ENCODE results near the gene MBLAC1.

MBLAC1 gene

GRCh38 chr7:100171087-100171681, 44.4 kb downstream of the MBLAC1 start:
- no peak for DNase-seq (ENCODE audit: low read depth in 2 of 2)

GRCh38 chr7:100171840-100172239, 45.1 kb downstream of the MBLAC1 start:
- no peak for DNase-seq (ENCODE audit: low read depth in 2 of 2)

DNA sequence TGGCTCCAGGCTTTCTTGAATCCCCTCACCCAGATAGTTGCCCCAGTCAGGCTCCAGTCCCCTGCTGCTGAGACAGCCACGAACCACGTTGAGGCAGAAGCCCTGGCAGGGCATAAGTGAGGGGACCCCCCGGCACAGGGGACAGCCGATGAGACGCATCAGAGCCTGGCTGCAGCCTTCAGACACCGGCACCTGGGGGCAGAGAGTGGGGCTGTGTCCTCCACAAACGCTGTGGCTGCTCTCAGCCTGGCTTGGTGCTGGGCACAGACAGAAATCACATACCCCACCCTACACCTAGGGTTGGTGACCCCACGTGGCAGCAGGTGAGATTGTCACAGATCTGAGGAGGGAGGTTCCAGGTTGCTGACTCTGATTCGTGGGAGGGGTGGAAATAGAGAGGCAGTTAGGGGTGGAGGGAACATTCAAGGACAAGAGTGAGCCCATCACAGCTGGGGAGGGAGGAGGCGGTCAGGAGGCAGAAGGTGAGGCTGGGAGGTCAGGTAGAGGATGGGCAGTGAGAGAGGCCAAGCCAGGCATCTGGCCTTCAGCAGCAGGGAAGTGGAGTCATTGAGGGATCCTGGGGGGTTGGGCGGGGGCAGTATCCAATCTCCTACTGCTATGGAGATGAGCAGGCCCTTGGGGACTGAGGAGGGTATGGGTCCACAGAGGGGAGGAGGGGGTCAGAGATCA, 47.2 kb downstream of the MBLAC1 start:
- DNase-seq (ENCODE audit: low read depth in 2 of 2), result no peak

DNA sequence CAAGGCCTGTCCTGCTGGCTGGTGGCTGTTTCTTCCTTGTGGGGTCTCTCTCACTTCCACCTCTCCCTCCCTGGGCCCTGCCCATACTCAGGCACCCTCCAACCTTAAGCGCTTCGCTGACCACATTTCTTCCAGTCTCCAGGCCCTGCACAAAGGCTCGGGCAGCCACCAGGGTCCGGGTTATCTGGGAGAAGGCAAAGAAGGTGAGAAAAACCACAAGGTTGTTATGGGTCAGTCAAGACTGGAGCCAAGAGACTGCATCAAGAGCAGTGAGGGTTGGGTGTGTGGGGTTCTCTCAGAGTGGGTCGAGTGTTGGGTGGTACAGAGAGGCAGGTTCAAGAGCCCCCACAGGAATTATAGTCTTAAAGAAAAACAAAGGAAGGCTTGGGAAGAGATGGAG, 47.8 kb downstream of the MBLAC1 start:
- no peak for DNase-seq (ENCODE audit: low read depth in 2 of 2)

GRCh38 chr7:100175296-100175935, 48.6 kb downstream of the MBLAC1 start:
- no peak for DNase-seq (ENCODE audit: low read depth in 2 of 2)

DNA sequence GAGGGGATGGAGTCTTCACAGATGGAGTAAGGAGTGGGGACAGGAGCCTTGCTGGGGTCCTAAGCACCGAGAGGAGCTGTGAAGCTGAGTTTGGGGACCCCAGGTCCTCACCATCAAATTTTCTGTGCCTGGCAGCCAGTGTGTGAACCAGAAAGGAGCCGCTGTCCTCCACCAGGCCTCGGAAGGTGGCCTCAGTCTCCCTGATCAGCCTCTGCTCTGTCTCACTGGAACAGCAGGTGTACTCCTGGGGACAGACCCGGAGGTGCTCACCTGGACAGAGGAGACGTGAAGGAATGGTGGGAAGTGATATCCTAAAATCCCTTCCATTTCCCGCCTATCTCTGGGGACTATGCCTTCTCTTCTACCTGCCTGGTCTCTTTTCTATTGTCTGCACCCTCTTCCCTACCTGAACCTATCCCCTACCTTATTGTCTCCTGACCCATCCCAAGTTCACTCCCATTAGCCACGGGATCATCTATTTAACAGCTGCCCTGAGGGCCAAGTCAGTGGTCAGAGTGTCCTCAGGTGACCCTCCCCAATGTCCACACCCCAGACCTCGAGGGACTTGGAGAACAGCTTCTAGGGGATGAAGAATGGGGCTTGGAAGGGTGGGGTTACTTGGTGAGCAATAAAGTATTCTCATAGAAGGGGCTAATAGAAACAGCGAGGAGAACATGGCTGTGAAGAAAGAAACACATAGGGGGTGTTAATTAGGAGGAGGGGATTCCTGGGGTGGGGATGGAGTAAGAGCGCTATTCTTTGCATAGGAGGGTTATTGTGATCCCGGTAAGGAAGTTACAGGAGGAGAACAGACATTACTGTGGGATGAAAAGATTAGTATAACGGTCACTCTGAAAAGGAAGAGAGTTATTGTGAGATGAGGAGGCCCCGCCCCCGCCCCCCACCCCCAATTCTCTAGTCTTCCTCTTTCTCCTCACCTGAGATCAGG, 49.6 kb downstream of the MBLAC1 start:
- DNase-seq (ENCODE audit: low read depth in 2 of 2), result no peak

DNA sequence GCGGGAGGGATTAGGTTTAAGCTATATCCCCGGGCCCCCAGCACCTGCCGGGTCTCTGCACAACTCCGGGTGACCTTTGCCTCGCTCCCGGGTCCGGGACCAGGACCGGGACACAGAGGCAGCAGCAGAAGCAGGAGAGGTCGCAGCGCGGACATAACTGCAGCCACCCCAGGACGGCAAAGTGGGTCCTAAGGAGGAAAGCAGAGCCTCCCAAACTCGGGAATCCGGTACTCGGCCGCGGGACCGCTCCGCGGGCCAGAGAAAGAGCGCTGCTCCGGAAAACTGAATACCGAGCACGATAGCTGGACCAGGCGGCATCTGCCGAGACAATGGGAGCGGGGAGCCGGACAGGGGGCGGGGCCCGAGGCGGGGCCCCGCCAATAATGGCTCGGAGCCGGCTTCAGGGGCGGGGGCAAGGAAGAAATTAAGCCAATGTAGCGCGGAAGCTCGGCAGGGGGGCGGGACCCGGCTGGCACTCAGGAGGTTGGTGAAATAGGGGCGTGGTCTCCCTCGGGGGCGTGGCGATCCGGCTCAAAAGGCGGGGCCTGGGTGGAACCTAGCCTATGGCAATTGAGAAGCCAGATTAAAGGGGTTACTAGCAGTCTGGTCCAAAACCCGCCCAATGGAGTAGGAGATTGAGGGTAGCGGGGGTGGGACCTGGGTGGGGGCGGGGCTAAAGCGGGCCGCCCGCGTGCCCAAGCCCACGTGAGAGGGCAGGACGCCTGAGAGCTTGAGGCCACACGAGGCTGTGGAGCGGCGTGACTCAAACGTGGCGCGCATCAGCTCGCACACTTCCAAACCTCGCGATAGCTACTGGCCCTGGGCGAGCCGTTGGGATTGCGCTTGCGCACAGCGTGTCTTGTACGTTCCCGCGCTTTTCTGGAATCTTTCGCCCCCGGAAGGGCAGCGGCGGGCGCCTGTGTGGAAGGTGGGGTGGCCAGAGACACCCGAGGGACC, 50.6 kb downstream of the MBLAC1 start, which contains the start of the genes GPC2 and STAG3:
Gene GPC2, minus strand, starts transcription at position 337 of the 957 bp plus-strand sequence. Its CDS starts 182 bp downstream, at position 155.
Gene STAG3, plus strand, starts transcription at position 874 of the 957 bp plus-strand sequence. CDS start 2,639 bp downstream, outside the sequence.
- DNase-seq (ENCODE audit: low read depth in 2 of 2), result peak; percentile 94
